ENCODE data around the gene SYNPO2. TPM values are rescaled to one million over a fixed set of nuclear protein-coding genes. Genes with fewer than 3 reads are reported as not detected.

The SYNPO2 gene
- total and polyA plus RNA-seq, 2 of the 8 experiments (the other 6 are each of a cell fraction or from before 2014, with no cell fraction given), result 0.50 to 4.2 TPM

GRCh38 chr4:118981839-118982381, 93.3 kb downstream of the SYNPO2 start:
- H2BK5ac ChIP-seq (ENCODE audit: low read depth, low read length), result no peak overlapping the region
- no peak overlapping the region for H4K5ac ChIP-seq (ENCODE audit: insufficient read length, low read depth, low read length)
- H3K4me3 ChIP-seq (ENCODE audit: extremely low read depth in 1 of 4, insufficient read depth in 2 of 4, low read depth in 3 of 4, low read length in 4 of 4), result no peak overlapping the region
- no peaks in the 10 kb centered on the region for H3K27me3 ChIP-seq (replicated peaks in 1 of 4; ENCODE audit: control insufficient read depth in 3 of 4, extremely low read depth in 1 of 4, insufficient read depth in 3 of 4, low read length in 3 of 4)
- peaks cover 0 to 9% (median 0%) of the 10 kb centered on the region in 4 experiments; a peak in 2 of 7 replicates for H3K4me1 ChIP-seq (replicated peaks in 1 of 4; ENCODE audit: control insufficient read depth in 3 of 4, insufficient read depth in 4 of 4, low read length in 3 of 4)
- no peak overlapping the region for H2BK20ac ChIP-seq (ENCODE audit: low read length)
- H2BK120ac ChIP-seq (replicated peaks; ENCODE audit: low read depth, low read length), result no peak overlapping the region
- POLR2A ChIA-PET (ENCODE audit: partially characterized antibody), result interaction anchor here (1.0 kb wide), 1 partner anchor 11 kb away, joined by 3 read pairs; no protein-coding TSS in a partner anchor
- H3K23me2 ChIP-seq (ENCODE audit: low read depth, low read length), result no peaks in the 10 kb centered on the region
- peak; percentile 94 for FAIRE-seq
- no peaks in the 10 kb centered on the region for H3K79me1 ChIP-seq (ENCODE audit: low read depth, low read length)
- 45% methylated on average over 7 of the region's 7 CpGs; no CpG with 5 or more reads in 1 of the 2 experiments for WGBS, 2 experiments (ENCODE audit: extremely low coverage in 1 of 2, insufficient coverage in 1 of 2, insufficient read length in 1 of 2, insufficient replicate concordance in 2 of 2, low coverage in 1 of 2, low lambda C conversion rate in 2 of 2, missing lambda C conversion rate in 1 of 2)
- CTCF ChIA-PET (ENCODE audit: partially characterized antibody), result interaction anchor here (0.8 to 6.4 kb wide), 35 partner anchors 8 to 511 kb away, joined by 3 to 42 read pairs (median 4); partner anchors contain the start of gene USP53
- H3K79me2 ChIP-seq (ENCODE audit: control insufficient read depth in 1 of 2, insufficient read depth in 2 of 2, low read length in 2 of 2), result no peaks in the 10 kb centered on the region
- H3K27ac ChIP-seq (ENCODE audit: low read depth, low read length), result no peak overlapping the region
- H3K23ac ChIP-seq (ENCODE audit: insufficient read length), result no peak overlapping the region
- no peak overlapping the region for H3K14ac ChIP-seq (ENCODE audit: insufficient read length)
- TF ChIP-seq BRCA1 (IDR thresholded peaks at IDR 0.05; ENCODE audit: low read depth, low read length), result no peak
- no peak for TF ChIP-seq RXRA (IDR thresholded peaks at IDR 0.05; ENCODE audit: insufficient read depth, low read depth, low read length)
- no peak for TF ChIP-seq EGR1 (IDR thresholded peaks at IDR 0.05; ENCODE audit: borderline replicate concordance, low read depth, low read length)
- TF ChIP-seq TEAD4 (IDR thresholded peaks at IDR 0.05; ENCODE audit: low read depth, low read length), result no peak
- no peak for TF ChIP-seq CHD1 (IDR thresholded peaks at IDR 0.05; ENCODE audit: low read depth, low read length)
- no peak for TF ChIP-seq POLR2AphosphoS5 (IDR thresholded peaks at IDR 0.05; ENCODE audit: low read depth, low read length)
- TF ChIP-seq CTCF (IDR thresholded peaks at IDR 0.05; ENCODE audit: control extremely low read depth in 1 of 3, insufficient read depth in 1 of 3, low read depth in 1 of 3, low read length in 3 of 3), result peak in 2 of 3 experiments; percentile 73 to 74; a peak in 3 of 4 replicates
- TF ChIP-seq RAD21 (IDR thresholded peaks at IDR 0.05 in 1 of 2, conservative IDR thresholded peaks at IDR 0.05 in 1 of 2; ENCODE audit: low read depth in 2 of 2, low read length in 2 of 2), result peak; percentile 95 to 96
- no peak for TF ChIP-seq TCF12 (IDR thresholded peaks at IDR 0.05; ENCODE audit: low read depth, low read length)
- TF ChIP-seq SUZ12 (IDR thresholded peaks at IDR 0.05; ENCODE audit: low read length), result no peak
- no peak overlapping the region for H2AK5ac ChIP-seq (ENCODE audit: low read depth, low read length)
- H2BK15ac ChIP-seq (ENCODE audit: low read length), result no peak overlapping the region
- DNase-seq (ENCODE audit: low read depth in 1 of 2, low spot score in 2 of 2), result peak in 1 of 2 experiments; percentile 56
- no peak overlapping the region for H3K56ac ChIP-seq (replicated peaks; ENCODE audit: insufficient read length, low read depth, low read length)
- no peaks in the 10 kb centered on the region for H3K9me3 ChIP-seq (ENCODE audit: insufficient read depth in 2 of 2, low read depth in 1 of 2, low read length in 1 of 2)
- H4K8ac ChIP-seq (ENCODE audit: extremely low read depth, insufficient read depth, low read length), result no peak overlapping the region
- H3K9ac ChIP-seq (replicated peaks in 1 of 4; ENCODE audit: extremely low read depth in 1 of 4, low read depth in 3 of 4, low read length in 3 of 4), result no peak overlapping the region
- no peak overlapping the region for H3K4me2 ChIP-seq (ENCODE audit: insufficient read depth in 1 of 2, low read depth in 2 of 2, low read length in 2 of 2)
- H2AFZ ChIP-seq (ENCODE audit: low read length), result no peak overlapping the region
- no peak overlapping the region for H3K4ac ChIP-seq (replicated peaks; ENCODE audit: insufficient read length, low read depth, low read length)
- H3K36me3 ChIP-seq (ENCODE audit: control insufficient read depth in 2 of 4, insufficient read depth in 4 of 4, low read length in 3 of 4), result no peaks in the 10 kb centered on the region
- no peak overlapping the region for H2BK12ac ChIP-seq (ENCODE audit: low read depth, low read length)
- H4K20me1 ChIP-seq (replicated peaks in 1 of 2; ENCODE audit: control insufficient read depth in 1 of 2, insufficient read depth in 2 of 2, low read length in 2 of 2), result no peaks in the 10 kb centered on the region
- H3K18ac ChIP-seq (ENCODE audit: extremely low read depth, low read length), result no peak overlapping the region
- no peak overlapping the region for H4K91ac ChIP-seq (replicated peaks; ENCODE audit: insufficient read length, low read length)

All from H1 (cell line).